ENCODE data around the gene PCGF5.

The PCGF5 gene

GRCh38 chr10:91249700-91250099, 29.2 kb downstream of the PCGF5 start (continued):
- TF ChIP-seq ZSCAN16 (tag by site-specific recombination; IDR thresholded peaks at IDR 0.05), result no peak
- no peak for TF ChIP-seq KLF16 (tag by site-specific recombination; IDR thresholded peaks at IDR 0.05)
- no peak for TF ChIP-seq ZNF521 (tag by site-specific recombination; IDR thresholded peaks at IDR 0.05)
- TF ChIP-seq ZNF280C (tag by site-specific recombination; IDR thresholded peaks at IDR 0.05), result no peak
- no peak for TF ChIP-seq ZNF623 (tag by site-specific recombination; IDR thresholded peaks at IDR 0.05)
- TF ChIP-seq GLIS1 (tag by site-specific recombination; IDR thresholded peaks at IDR 0.05), result no peak
- TF ChIP-seq ZNF132 (tag by site-specific recombination; IDR thresholded peaks at IDR 0.05; ENCODE audit: borderline replicate concordance), result no peak
- TF ChIP-seq ZNF76 (tag by site-specific recombination; IDR thresholded peaks at IDR 0.05; ENCODE audit: borderline replicate concordance, low read depth), result no peak
- no peak for TF ChIP-seq ZNF335 (tag by site-specific recombination; conservative IDR thresholded peaks at IDR 0.05)
- no peak for TF ChIP-seq ZNF18 (tag by site-specific recombination; IDR thresholded peaks at IDR 0.05)
- TF ChIP-seq KLF8 (tag by site-specific recombination; IDR thresholded peaks at IDR 0.05), result no peak
- no peak for TF ChIP-seq ZNF202 (tag by site-specific recombination; IDR thresholded peaks at IDR 0.05; ENCODE audit: borderline replicate concordance)
- no peak for TF ChIP-seq ZNF473 (tag by site-specific recombination; IDR thresholded peaks at IDR 0.05)
- TF ChIP-seq ZBTB26 (tag by site-specific recombination; optimal IDR thresholded peaks at IDR 0.05), result no peak
- TF ChIP-seq ZNF140 (tag by site-specific recombination; IDR thresholded peaks at IDR 0.05), result no peak
- TF ChIP-seq ZNF501 (tag by site-specific recombination; IDR thresholded peaks at IDR 0.05), result no peak
- TF ChIP-seq OVOL3 (tag by site-specific recombination; IDR thresholded peaks at IDR 0.05), result no peak
- TF ChIP-seq AEBP2 (tag by site-specific recombination; IDR thresholded peaks at IDR 0.05; ENCODE audit: borderline replicate concordance), result no peak
- no peak for TF ChIP-seq TRIM28 (IDR thresholded peaks at IDR 0.05; ENCODE audit: borderline replicate concordance, low read length)
- no peak for TF ChIP-seq ZNF560 (tag by site-specific recombination; IDR thresholded peaks at IDR 0.05; ENCODE audit: borderline replicate concordance)
- TF ChIP-seq ZSCAN4 (tag by site-specific recombination; IDR thresholded peaks at IDR 0.05), result no peak
- TF ChIP-seq ZBTB1 (tag by site-specific recombination; IDR thresholded peaks at IDR 0.05), result no peak
- TF ChIP-seq ZNF423 (tag by site-specific recombination; IDR thresholded peaks at IDR 0.05), result no peak
- no peak for TF ChIP-seq ZNF792 (tag by site-specific recombination; IDR thresholded peaks at IDR 0.05)
- no peak for TF ChIP-seq ZNF398 (tag by site-specific recombination; IDR thresholded peaks at IDR 0.05)
- no peak for TF ChIP-seq ZNF404 (tag by site-specific recombination; IDR thresholded peaks at IDR 0.05)
- TF ChIP-seq GLI4 (tag by site-specific recombination; IDR thresholded peaks at IDR 0.05), result no peak
- TF ChIP-seq WT1 (tag by site-specific recombination; IDR thresholded peaks at IDR 0.05), result no peak
- no peak for TF ChIP-seq ZNF157 (tag by site-specific recombination; IDR thresholded peaks at IDR 0.05)
- 0 out of 2 replicates have a peak, but pooled peaks have one; percentile 31 for TF ChIP-seq ZNF366 (tag by site-specific recombination; conservative IDR thresholded peaks at IDR 0.05)
- no peak for TF ChIP-seq ZNF777 (tag by site-specific recombination; IDR thresholded peaks at IDR 0.05; ENCODE audit: borderline replicate concordance)
- TF ChIP-seq ZNF549 (tag by site-specific recombination; IDR thresholded peaks at IDR 0.05), result no peak
- TF ChIP-seq ZNF48 (tag by site-specific recombination; IDR thresholded peaks at IDR 0.05), result no peak
- TF ChIP-seq PRDM1 (tag by site-specific recombination; IDR thresholded peaks at IDR 0.05), result no peak

All from HEK293 (cell line).